Smooth muscle cell (in vitro differentiated cells): Measurements from ENCODE around the gene DNAH10. TPM values are rescaled to one million over a fixed set of nuclear protein-coding genes. Genes with fewer than 3 reads are reported as not detected.

Experiments used
- DNase-seq: peaks from one replicate; lab custom pipeline; 2025; ENCODE audit not compliant: unreplicated experiment; lab: John Stamatoyannopoulos, UW
- H2AFZ ChIP-seq: fragments of 200-600 bp; sonication (generic); 2 replicates; pipeline ENCODE4 v1.6.0; 2016; ENCODE audit warnings: antibody characterized with exemption, low read depth, mild to moderate bottlenecking
- H3F3A ChIP-seq: fragments of 200-600 bp; sonication (generic); 2 replicates; pipeline ENCODE4 v1.6.0; 2017; ENCODE audit warnings: antibody characterized with exemption, low read depth
- H3K27ac ChIP-seq: fragments of 200-600 bp; sonication (generic); 2 replicates; pipeline ENCODE4 v1.5.1; 2016; ENCODE audit warnings: low read depth, mild to moderate bottlenecking
- H3K27me3 ChIP-seq: fragments of 200-600 bp; sonication (generic); 2 replicates; pipeline ENCODE4 v1.6.1; 2016; ENCODE audit warnings: low read depth, mild to moderate bottlenecking
- H3K36me3 ChIP-seq: fragments of 200-600 bp; sonication (generic); 2 replicates; pipeline ENCODE4 v1.5.1; 2016; ENCODE audit warnings: low read depth
- H3K4me1 ChIP-seq: fragments of 200-600 bp; sonication (generic); 2 replicates; pipeline ENCODE4 v1.5.1; 2016; ENCODE audit warnings: low read depth
- H3K4me2 ChIP-seq: fragments of 200-600 bp; sonication (generic); 2 replicates; pipeline ENCODE4 v1.6.0; 2016; ENCODE audit warnings: mild to moderate bottlenecking
- H3K4me3 ChIP-seq: fragments of 200-600 bp; sonication (generic); 2 replicates; pipeline ENCODE4 v1.5.1; 2016; ENCODE audit warnings: mild to moderate bottlenecking
- H3K79me2 ChIP-seq: fragments of 200-600 bp; sonication (generic); 2 replicates; pipeline ENCODE4 v1.6.0; 2016; ENCODE audit warnings: low read depth, mild to moderate bottlenecking
- H3K9ac ChIP-seq: fragments of 200-600 bp; sonication (generic); 2 replicates; pipeline ENCODE4 v1.6.0; 2016; ENCODE audit warnings: low read depth
- H3K9me3 ChIP-seq: fragments of 200-600 bp; sonication (generic); replicated peaks from 2 replicates; pipeline ENCODE4 v1.5.1; 2016; ENCODE audit warnings: low read depth
- H4K20me1 ChIP-seq: fragments of 200-600 bp; sonication (generic); 2 replicates; pipeline ENCODE4 v1.6.0; 2016; ENCODE audit warnings: low read depth
- WGBS: methylation state at CpG from one replicate; pipeline ENCODE4 v1.1.7; 2016; ENCODE audit warnings: low lambda C conversion rate; 5-methylcytosine and 5-hydroxymethylcytosine counted together
- polyA plus RNA-seq: library from polyadenylated mRNA; unstranded; fragments of >200 nt; fragmentation: Nextera tagmentation; extraction: Ambion mirVana; gene quantifications from 2 replicates; pipeline ENCODE4 v1.2.1, GENCODE V29; 2016
- total RNA-seq: library from RNA; depleted of rRNA; stranded (reverse); fragments of >200 nt; gene quantifications from 2 replicates; pipeline ENCODE4 v1.2.3, GENCODE V29; 2014
- TF ChIP-seq, protein P1 (sequence below): fragments of 200-600 bp; sonication (generic); IDR thresholded peaks from 2 replicates; pipeline ENCODE4 v1.5.1; 2017; ENCODE audit warnings: borderline replicate concordance, mild to moderate bottlenecking, antibody characterized with exemption; ENCODE audit not compliant: insufficient read depth, poor library complexity, severe bottlenecking

The DNAH10 gene
- total and polyA plus RNA-seq, 2 experiments from 2014 or later = 1.5 to 2.2 TPM

DNA sequence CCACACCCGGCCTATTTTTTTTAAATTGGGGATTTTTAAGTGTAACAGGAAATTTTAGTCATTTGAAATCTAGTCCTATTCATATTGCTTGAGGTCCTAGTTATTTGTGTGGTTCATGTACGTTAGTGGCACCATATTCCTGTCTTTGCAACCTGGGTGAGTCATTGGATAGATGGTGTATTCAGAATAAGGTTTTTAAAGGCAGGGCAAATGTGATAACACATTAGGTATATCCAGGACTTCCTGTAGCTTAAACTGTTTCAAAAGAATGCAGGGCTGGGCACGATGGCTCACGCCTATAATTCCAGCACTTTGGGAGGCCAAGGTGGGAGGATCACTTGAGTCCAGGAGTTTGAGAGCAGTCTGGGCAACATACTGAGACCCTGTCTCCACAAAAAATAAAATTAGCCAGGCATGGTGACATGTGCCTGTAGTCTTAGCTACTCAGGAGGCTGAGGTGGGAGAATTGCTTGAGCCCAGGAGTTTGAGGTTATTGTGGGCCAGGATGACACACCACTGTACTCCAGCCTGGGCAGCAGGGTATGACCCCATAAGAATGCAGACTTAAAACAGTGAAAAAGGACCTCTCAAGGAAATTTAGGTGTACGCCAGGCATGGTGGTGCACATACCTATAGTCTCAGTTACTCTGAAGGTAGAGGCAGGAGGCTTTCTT, 41.8 kb upstream of the DNAH10 start:
- no peaks in the 10 kb centered on the region for H3K27me3 ChIP-seq
- DNase-seq = no peak
- H3K4me2 ChIP-seq = no peak overlapping the region
- no peaks in the 10 kb centered on the region for H3K9me3 ChIP-seq
- no peak overlapping the region for H3K27ac ChIP-seq
- TF ChIP-seq, protein P1, sequence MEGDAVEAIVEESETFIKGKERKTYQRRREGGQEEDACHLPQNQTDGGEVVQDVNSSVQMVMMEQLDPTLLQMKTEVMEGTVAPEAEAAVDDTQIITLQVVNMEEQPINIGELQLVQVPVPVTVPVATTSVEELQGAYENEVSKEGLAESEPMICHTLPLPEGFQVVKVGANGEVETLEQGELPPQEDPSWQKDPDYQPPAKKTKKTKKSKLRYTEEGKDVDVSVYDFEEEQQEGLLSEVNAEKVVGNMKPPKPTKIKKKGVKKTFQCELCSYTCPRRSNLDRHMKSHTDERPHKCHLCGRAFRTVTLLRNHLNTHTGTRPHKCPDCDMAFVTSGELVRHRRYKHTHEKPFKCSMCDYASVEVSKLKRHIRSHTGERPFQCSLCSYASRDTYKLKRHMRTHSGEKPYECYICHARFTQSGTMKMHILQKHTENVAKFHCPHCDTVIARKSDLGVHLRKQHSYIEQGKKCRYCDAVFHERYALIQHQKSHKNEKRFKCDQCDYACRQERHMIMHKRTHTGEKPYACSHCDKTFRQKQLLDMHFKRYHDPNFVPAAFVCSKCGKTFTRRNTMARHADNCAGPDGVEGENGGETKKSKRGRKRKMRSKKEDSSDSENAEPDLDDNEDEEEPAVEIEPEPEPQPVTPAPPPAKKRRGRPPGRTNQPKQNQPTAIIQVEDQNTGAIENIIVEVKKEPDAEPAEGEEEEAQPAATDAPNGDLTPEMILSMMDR = no peak
- H3F3A ChIP-seq = no peaks in the 10 kb centered on the region
- H2AFZ ChIP-seq = no peak overlapping the region
- H3K4me3 ChIP-seq = no peak overlapping the region
- whole genome bisulfite sequencing = 81% methylated on average over 5 of the region's 5 CpGs
- H3K9ac ChIP-seq = no peak overlapping the region
- no peaks in the 10 kb centered on the region for H4K20me1 ChIP-seq
- no peaks in the 10 kb centered on the region for H3K36me3 ChIP-seq
- no peaks in the 10 kb centered on the region for H3K4me1 ChIP-seq
- peaks cover 12% of the 10 kb centered on the region for H3K79me2 ChIP-seq

- Histone ChIP-seq H3K27ac (no peak overlapping the region), H3F3A (no peaks in the 10 kb centered on the region), H3K79me2 (peaks cover 2% of the 10 kb centered on the region), H3K9ac (no peak overlapping the region), H2AFZ (no peak overlapping the region), H3K9me3 (no peaks in the 10 kb centered on the region), H3K4me3 (no peak overlapping the region), H3K4me1 (no peaks in the 10 kb centered on the region), H3K27me3 (no peaks in the 10 kb centered on the region), H3K36me3 (peaks cover 4% of the 10 kb centered on the region), H3K4me2 (no peak overlapping the region), H4K20me1 (no peaks in the 10 kb centered on the region)
- DNase-seq = no peak
- 97% methylated on average over 2 of the region's 2 CpGs for WGBS
- TF ChIP-seq, protein P1 = no peak
These were observed 40.9 kb upstream of the DNAH10 start for GRCh38 chr12:123721245-123721644.

GRCh38 chr12:123723011-123723410, 39.1 kb upstream of the DNAH10 start:
- Histone ChIP-seq H3K27ac (no peak overlapping the region), H4K20me1 (no peaks in the 10 kb centered on the region), H3K4me1 (no peaks in the 10 kb centered on the region), H3K79me2 (no peaks in the 10 kb centered on the region), H3F3A (no peaks in the 10 kb centered on the region), H3K9me3 (no peaks in the 10 kb centered on the region), H3K9ac (no peak overlapping the region), H3K4me2 (no peak overlapping the region), H3K4me3 (no peak overlapping the region), H3K36me3 (peaks cover 12% of the 10 kb centered on the region), H3K27me3 (no peaks in the 10 kb centered on the region), H2AFZ (no peak overlapping the region)
- whole genome bisulfite sequencing = 92% methylated on average over 8 of the region's 8 CpGs
- TF ChIP-seq, protein P1 = no peak
- DNase-seq = no peak

DNA sequence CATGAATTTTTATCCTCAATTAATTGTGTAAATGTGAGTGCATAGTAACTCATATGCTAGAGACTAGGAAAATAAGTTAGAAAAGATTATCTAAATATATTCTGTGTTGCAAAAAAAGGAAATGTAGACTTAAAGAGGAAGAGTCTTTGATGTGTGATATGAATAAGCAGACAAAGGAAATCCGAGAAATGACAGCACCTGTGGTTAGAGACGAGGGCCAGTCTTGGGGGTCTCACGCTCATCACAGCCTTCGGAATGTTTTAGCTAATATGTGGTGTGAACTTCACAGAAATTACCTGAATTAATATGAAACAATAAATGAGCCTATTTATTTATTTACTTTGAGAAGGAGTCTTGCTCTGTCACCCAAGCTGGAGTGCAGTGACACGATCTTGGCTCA, 38.3 kb upstream of the DNAH10 start:
- Histone ChIP-seq H4K20me1 (no peaks in the 10 kb centered on the region), H3K9me3 (no peaks in the 10 kb centered on the region), H2AFZ (no peak overlapping the region), H3K4me1 (no peaks in the 10 kb centered on the region), H3K27me3 (no peaks in the 10 kb centered on the region), H3K36me3 (peaks cover 12% of the 10 kb centered on the region), H3K27ac (no peak overlapping the region), H3K79me2 (no peaks in the 10 kb centered on the region), H3K9ac (no peak overlapping the region), H3K4me2 (no peak overlapping the region), H3F3A (no peaks in the 10 kb centered on the region), H3K4me3 (no peak overlapping the region)
- TF ChIP-seq, protein P1 = no peak
- WGBS = 98% methylated on average over 5 of the region's 5 CpGs
- DNase-seq = no peak
